H1 (cell line): ENCODE results near the gene PCED1B.
"Not testable (repeated sequence)": the region's sequence is repeated elsewhere in the genome, so short reads cannot be mapped to it uniquely, and the experiment has no call there.

ENCODE experiments used
- TF ChIP-seq, protein P1 (sequence below), 3 experiments: IDR thresholded peaks; 1 replicate in 2 of 3; 2 replicates in 1 of 3; pipeline versions ENCODE4 v1.5.1 to v1.6.1; 2011; ENCODE audit warnings: low read length in 3 of 3, mild to moderate bottlenecking in 3 of 3, inconsistent platforms in 2 of 3, low read depth in 1 of 3, moderate library complexity in 1 of 3; ENCODE audit not compliant: insufficient read depth in 1 of 3; ENCODE audit errors: control extremely low read depth in 1 of 3
- TF ChIP-seq, protein P2 (sequence below): IDR thresholded peaks from 2 replicates; pipeline ENCODE4 v1.6.1; 2012; ENCODE audit warnings: inconsistent platforms

DNA sequence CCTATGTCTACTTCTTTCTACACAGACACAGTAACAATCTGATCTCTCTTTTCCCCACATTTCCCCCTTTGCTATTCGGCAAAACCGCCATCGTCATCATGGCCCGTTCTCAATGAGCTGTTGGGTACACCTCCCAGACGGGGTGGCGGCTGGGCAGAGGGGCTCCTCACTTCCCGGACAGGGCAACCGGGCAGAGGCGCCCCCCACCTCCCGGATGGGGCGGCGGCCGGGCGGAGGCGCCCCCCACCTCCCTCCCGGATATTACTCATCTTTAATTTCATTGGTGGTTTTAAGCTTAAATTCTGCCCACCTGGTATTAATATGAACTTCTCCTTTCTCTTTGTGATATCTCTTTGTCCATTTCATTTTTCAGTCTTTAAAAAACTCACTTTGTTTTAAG is 90.9 kb downstream of the PCED1B start:
- TF ChIP-seq, protein P1, sequence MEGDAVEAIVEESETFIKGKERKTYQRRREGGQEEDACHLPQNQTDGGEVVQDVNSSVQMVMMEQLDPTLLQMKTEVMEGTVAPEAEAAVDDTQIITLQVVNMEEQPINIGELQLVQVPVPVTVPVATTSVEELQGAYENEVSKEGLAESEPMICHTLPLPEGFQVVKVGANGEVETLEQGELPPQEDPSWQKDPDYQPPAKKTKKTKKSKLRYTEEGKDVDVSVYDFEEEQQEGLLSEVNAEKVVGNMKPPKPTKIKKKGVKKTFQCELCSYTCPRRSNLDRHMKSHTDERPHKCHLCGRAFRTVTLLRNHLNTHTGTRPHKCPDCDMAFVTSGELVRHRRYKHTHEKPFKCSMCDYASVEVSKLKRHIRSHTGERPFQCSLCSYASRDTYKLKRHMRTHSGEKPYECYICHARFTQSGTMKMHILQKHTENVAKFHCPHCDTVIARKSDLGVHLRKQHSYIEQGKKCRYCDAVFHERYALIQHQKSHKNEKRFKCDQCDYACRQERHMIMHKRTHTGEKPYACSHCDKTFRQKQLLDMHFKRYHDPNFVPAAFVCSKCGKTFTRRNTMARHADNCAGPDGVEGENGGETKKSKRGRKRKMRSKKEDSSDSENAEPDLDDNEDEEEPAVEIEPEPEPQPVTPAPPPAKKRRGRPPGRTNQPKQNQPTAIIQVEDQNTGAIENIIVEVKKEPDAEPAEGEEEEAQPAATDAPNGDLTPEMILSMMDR (IDR thresholded peaks at IDR 0.05; ENCODE audit: control extremely low read depth in 1 of 3, insufficient read depth in 1 of 3, low read depth in 1 of 3, low read length in 3 of 3) = not testable (repeated sequence)
- TF ChIP-seq, protein P2, sequence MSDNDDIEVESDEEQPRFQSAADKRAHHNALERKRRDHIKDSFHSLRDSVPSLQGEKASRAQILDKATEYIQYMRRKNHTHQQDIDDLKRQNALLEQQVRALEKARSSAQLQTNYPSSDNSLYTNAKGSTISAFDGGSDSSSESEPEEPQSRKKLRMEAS = not testable (repeated sequence)
